ENCODE results near the gene ST6GAL1.
A peak's percentile ranks its signal among the peaks of the same experiment; 100 is the strongest.

Gene ST6GAL1

GRCh38 chr3:186917512-186918312 lies 12.6 kb upstream of the ST6GAL1 start:
- peak in 1 of 2 experiments; percentile 39 for DNase-seq

DNA sequence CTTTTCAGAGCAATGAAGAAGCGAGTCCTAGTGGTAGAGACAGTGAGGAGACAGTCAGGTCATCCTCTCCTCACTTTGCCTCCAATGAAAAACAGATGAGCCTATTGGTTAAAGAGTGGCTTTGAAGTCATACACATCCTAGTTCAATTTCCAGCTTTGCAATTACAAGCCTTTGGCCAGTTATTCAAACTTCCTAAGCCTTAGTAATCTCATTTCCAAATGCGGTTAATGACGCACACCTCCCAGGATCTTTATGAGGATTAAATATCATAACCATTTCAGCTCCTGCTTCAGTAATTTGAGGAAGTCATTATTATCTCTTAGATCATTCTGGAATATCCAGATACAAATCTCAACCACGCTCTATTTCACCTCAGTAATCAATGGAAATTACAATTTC lies 10.0 kb upstream of the ST6GAL1 start:
- DNase-seq, result no peak

- no peak for DNase-seq
These were observed 9.5 kb upstream of the ST6GAL1 start for GRCh38 chr3:186920796-186921195.

DNA sequence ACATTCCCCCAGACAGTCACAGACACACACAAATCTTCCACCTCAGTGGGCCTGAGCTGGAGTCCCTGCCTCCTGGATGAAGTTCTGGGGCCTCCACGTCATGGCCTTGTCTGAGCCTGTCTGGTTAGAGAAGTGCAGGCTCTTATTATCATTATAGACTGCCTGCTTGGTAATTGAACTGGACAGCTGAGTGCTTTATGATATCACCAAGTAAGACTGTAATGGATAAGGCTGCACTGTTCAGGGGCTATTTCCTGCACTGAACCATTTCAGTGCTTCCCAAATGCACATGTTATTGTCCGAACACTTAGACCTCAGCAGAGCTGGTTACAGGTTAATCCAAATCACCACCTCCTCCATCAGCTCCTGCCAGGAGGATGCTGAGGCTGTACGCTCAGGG lies 8.7 kb upstream of the ST6GAL1 start:
- DNase-seq, result no peak

DNA sequence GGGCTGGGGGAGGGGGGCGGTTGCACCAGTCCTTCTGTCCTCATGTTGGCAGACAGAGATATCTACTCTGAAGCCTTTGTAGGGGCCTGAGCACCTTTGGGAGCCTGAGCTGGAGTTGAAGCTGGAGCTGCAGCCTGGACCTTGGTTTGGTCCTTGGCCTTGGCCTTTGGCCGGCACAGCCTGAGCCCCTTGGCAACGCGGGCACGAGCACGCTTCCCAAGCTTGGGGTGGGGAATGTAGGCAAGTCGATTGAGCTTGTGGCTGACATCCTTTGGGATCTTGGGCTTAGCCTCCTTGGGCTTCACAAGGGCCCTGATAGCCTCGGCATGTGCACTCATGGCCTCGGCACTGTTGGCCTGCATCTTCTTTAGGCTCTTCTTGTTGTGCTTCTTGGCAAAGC lies 8.1 kb upstream of the ST6GAL1 start:
- no peak for DNase-seq

DNA sequence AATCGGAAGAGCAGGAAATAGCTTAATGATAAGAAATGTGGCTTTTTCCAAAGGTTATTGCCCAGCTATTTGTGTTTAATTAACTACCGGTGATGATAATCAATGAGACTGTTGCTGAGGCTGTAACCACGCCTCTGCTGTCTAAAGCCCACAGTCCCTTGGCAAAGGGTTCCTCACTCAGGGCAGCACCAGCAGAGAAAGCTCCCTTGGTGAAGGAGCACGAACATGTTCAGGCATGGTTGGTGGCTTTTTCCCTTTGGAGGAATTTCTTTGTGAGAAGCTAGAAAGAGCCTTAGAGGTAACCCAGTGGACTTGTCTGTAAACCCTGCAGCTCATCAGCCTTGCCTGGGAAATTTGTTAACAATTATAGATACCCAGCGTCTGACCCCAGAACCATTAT lies 7.5 kb upstream of the ST6GAL1 start:
- no peak for DNase-seq

- no peak for DNase-seq
These were observed 7.1 kb upstream of the ST6GAL1 start for GRCh38 chr3:186923241-186923640.

DNA sequence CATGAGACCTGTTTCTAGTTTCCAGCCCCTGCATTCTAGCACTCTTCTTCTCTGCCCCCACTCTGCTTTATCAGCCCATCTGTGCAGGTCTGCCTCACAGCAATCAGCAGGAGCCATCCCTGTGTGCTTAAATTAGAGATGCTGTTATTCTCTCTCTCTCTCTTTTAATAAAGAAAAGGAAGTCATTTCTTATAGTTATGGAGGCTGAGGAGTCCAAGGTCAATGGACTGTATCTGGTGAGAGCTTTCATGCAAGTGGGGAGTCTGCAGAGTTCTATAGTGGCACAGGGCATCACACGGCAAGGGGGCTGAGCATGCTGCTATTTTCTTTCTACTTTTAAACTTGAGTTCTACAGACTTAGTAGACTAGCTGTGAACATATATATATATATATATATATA lies 4.5 kb upstream of the ST6GAL1 start:
- DNase-seq, result no peak

GRCh38 chr3:186929186-186929585 lies 1.1 kb upstream of the ST6GAL1 start:
- no peak for DNase-seq

GRCh38 chr3:186929685-186930084 lies 641 bp upstream of the ST6GAL1 start:
- DNase-seq, result no peak

GRCh38 chr3:186930641-186931531 lies 560 bp downstream of the ST6GAL1 start:
- peak; percentile 47 to 53 for DNase-seq

DNA sequence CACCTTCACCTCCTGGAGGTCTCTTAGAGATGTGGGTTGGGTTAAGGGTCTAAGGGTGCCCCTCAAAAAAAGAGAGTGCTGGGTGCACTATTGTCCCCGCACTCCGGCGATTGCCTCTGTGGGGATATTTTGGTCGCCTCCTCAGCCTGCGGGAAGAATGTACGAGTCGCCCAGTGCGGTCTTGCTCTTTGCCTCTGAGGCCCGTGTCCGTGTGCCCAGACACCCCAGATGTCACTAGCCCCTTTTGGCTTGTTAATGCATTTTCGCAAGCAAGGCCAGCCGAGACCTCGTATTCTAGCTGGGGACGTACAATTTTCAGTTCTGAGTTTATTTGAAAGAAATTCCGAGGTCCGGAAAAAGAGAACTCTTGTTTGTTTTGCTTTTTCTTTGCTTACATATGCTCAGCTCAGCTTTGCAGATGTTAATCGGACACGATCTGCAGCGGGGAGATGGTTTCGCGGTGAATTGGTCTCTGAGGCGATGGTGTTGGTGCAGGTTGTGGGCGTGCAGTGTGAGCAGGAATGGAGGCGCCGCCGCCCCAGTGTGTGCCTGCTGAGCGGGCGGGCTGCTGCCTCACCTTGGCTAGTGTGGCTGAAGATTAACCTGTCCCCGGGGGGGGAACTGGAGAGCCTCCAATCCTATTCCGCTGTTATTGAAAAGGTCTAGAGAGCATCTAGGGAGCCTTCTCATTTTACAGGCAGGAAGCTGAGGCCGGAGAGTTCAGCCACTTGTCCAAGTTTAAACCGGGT lies 1.4 kb downstream of the ST6GAL1 start:
- DNase-seq, result peak; percentile 18 to 35

DNA sequence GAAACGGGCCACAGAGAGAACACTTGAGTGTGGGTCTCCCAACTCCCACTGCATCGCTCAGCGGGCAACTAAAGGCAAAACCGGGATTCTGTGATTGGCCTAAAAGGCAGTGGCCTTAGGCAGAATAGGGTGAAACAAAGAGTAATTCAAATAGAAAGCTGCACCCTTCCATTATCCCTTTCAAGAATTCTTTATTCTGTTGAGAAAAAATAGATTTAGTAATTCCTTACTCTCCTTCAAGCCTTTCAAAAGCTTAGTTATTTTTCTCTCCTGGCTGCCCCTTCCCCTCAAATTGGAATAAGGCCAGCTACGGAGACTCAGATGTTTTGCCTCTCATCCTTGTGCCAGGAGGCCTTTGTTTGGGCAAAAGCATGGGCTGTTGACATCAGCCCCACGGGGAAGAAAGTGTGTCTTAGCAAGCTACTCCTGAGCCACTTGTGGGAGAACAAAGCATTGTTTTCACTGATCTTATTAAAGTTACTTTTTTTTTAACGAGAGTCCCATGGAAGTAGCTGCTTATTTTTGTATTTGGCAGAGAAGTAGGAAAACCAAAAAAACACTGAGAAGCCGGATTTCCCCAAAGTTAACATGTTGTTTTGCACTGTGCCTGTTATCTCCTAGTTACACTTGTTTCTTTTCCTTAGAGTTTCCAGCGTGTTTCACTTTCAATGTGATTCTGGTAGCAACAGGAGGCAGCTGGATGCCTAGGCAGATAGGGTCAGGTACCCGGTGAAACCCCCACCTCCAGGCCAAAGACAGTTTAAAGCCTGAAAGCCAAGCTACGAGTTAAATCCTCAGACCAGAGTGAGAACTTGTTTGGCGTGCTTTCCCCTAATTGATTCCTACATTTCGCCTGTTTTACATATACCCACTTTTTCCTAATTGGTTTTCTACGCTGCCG lies 2.2 kb downstream of the ST6GAL1 start:
- no peak for DNase-seq

DNA sequence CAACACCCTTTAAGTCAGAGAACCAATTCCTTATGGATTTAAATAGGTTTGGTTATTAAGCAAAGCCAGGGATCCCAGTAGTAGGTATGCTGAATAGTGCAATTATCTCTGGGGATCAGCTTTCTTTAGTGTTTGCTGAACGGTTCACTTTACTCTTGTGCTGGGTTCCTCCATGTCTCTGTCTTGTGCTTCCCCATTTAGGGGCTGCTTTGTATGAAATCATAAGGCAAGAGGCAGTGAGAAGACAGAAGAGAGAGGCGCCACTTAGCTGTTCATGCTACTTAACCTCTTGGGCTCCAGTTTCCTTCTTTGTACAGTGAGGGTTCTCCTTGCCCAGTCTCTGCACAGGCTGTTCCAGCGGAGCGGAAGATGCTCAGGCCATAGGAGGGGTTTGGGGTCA lies 3.5 kb downstream of the ST6GAL1 start:
- no peak for DNase-seq

DNA sequence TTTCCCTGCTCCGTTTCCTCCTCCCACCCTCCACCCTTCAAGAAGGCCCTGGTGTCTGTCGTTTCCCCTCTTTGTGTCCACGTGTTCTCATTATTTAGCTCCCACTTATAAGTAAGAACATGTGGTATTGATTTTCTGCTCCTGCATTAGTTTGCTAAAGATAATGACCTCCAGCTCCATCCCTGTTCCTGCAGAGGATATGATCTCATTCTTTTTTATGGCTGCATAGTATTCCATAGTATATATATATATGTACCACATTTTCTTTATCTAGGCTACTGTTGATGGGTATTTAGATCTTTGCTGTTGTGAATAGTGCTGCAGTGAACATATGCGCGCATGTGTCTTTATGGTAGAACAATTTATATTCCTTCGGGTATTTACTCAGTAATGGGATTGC lies 4.8 kb downstream of the ST6GAL1 start:
- DNase-seq, result no peak

- no peak for DNase-seq
These were observed 6.9 kb downstream of the ST6GAL1 start for GRCh38 chr3:186937017-186937875.

- no peak for DNase-seq
These were observed 8.4 kb downstream of the ST6GAL1 start for GRCh38 chr3:186938716-186939115.

DNA sequence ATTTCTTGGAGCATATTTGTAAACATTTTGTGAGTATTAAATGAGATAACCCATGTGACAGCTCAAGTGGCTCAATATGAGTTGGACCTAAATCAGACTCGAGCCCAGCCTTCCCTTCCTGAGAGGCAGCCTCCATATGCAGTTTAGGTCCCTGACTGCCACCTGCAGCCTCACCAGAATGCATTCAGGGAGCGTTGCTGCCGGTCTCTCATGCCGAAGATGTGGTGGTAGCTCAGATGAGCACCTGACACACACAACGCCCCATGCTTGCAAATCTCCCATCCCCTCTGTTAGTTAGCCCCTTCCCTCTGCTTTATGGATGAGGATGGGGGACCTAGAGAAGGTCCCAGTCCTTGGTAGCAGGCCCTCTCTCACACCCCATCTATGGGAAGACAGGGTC lies 9.2 kb downstream of the ST6GAL1 start:
- no peak for DNase-seq

DNA sequence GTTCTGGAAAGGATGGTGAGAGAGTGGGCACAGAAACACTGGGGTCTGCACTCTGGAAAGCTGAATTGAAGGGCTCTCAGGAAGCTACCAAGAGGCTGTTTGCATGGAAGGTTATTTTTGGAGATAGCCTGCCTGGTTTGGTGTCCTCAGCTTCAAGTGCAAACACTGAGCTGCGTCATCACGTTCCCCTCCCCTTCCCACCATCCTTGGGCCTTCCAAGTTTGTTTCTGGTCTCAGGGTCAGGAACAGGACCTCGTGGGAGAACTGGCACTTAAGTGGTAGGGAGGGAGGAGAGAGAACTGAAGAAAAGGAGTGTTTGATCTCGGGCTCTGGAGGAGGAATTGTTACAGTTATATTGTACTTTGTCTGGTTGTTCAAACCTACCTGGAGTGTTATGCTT lies 10.6 kb downstream of the ST6GAL1 start:
- no peak for DNase-seq

DNA sequence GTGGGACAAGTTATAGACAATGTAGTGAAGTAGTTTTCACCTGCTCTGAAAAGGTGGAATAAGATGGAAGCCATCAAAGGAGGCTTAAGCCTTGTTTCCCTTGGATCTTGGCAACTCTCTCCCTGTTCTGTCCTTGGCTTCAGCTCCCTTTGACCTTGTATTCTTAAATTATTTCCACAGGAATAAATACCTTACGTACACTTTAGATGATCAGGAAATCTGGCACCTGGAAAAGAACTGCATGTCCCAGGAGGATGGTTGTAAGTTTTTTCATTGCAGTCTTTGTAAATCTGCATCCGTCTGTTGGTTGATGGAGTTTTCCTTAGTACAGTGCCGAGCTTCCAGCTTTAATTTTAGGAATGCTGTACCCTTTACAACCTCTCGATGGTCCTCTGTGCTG lies 11.8 kb downstream of the ST6GAL1 start:
- DNase-seq, result no peak

DNA sequence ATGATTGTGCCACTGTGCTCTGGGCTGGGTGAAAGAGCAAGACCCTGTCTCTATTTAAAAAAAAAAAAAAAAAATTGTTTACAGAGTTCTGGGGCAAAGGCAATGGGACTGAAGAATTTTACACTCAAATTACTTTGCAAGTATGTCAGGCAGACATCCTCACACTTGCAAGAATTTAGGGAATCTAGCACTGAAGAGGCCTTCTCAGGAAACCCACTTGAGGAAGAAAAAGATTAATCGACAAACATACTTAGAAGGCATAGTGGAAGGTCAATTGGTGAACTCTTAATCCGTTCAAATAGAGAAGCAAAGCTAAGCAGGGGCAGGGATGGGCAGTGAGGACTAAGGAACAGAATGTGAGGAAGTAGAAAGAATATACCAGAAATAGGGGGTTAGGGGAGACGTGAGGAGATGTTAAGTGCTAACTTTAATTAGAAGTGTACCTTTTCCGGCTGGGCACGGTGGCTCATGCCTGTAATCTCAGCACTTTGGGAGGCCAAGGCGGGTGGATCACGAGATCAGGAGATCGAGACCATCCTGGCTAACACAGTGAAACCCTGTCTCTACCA lies 15.0 kb downstream of the ST6GAL1 start:
- no peak for DNase-seq

Data from NCI-H187 (cell line).